Panc1 (cell line): Measurements from ENCODE around the gene CD320. TPM values are rescaled to one million over a fixed set of nuclear protein-coding genes. Genes with fewer than 3 reads are reported as not detected.

Experiments used
- ATAC-seq: fragments of 200-7000 bp; cut with Tn5 transposase; 2 replicates; pipeline ENCODE4 v1.9.1; 2020; ENCODE audit warnings: mild to moderate bottlenecking, moderate library complexity
- BruUV-seq: library from RNA; stranded (reverse); fragments of 400-500 nt; replicated peaks from 2 replicates; lab custom pipeline; 2021; lab: Mats Ljungman, UMichigan
- CTCF ChIA-PET: fragments of 300-600 bp; sonication (Branson Sonifier 250); formaldehyde crosslinking; loops from one replicate; lab custom pipeline; 2022; ENCODE audit warnings: antibody characterized with exemption; lab: Charles Lee
- POLR2A ChIA-PET: fragments of 300-600 bp; sonication (Branson Sonifier 250); formaldehyde crosslinking; loops from one replicate; lab custom pipeline; 2022; ENCODE audit warnings: antibody characterized with exemption; lab: Charles Lee
- DNase-seq: peaks from one replicate; pipeline ENCODE4 v3.0.0-alpha.2; 2010; ENCODE audit warnings: low read depth, low spot score
- H3K27ac ChIP-seq: 2 replicates; pipeline ENCODE4 v1.5.1; 2011; ENCODE audit warnings: mild to moderate bottlenecking, low read length, inconsistent platforms
- H3K27me3 ChIP-seq: fragments of 200-500 bp; sonication (Bioruptor generic); 2 replicates; pipeline ENCODE4 v1.6.0; 2014; ENCODE audit warnings: low read length, inconsistent platforms; ENCODE audit not compliant: control insufficient read depth, insufficient read depth
- H3K36me3 ChIP-seq: fragments of 200-500 bp; sonication (Bioruptor generic); 2 replicates; pipeline ENCODE4 v1.5.1; 2014; ENCODE audit warnings: inconsistent platforms, mild to moderate bottlenecking, low read length, moderate library complexity; ENCODE audit not compliant: control insufficient read depth, insufficient read depth
- H3K4me1 ChIP-seq: 2 replicates; pipeline ENCODE4 v1.5.1; 2011; ENCODE audit warnings: inconsistent platforms, mild to moderate bottlenecking, low read length, moderate library complexity; ENCODE audit not compliant: control insufficient read depth, insufficient read depth
- H3K4me3 ChIP-seq, 2 experiments: 2 replicates each; pipeline ENCODE4 v1.5.1; 2011 to 2012; ENCODE audit warnings: low read depth in 2 of 2, low read length in 2 of 2, mild to moderate bottlenecking in 2 of 2, inconsistent platforms in 1 of 2, moderate library complexity in 1 of 2
- H3K9me3 ChIP-seq: fragments of 200-500 bp; sonication (Bioruptor generic); 2 replicates; pipeline ENCODE4 v1.5.1; 2014; ENCODE audit warnings: low read depth, mild to moderate bottlenecking, inconsistent platforms, low read length, moderate library complexity; ENCODE audit not compliant: control insufficient read depth, insufficient read depth
- CTCF ChIP-seq: fragments of 450-650 bp; IDR thresholded peaks from 2 replicates; pipeline ENCODE4 v1.5.1; 2017; ENCODE audit warnings: mild to moderate bottlenecking
- POLR2AphosphoS5 ChIP-seq: IDR thresholded peaks from 2 replicates; pipeline ENCODE4 v1.6.1; 2012; ENCODE audit warnings: mild to moderate bottlenecking, low read depth, low read length, moderate library complexity
- REST ChIP-seq, 2 experiments: IDR thresholded peaks; 2 replicates each; pipeline ENCODE4 v1.6.1; 2011 to 2012; ENCODE audit warnings: low read depth in 2 of 2, control low read depth in 1 of 2, low read length in 1 of 2, mild to moderate bottlenecking in 1 of 2, moderate library complexity in 1 of 2; ENCODE audit not compliant: insufficient read depth in 1 of 2
- SIN3A ChIP-seq: IDR thresholded peaks from 2 replicates; pipeline ENCODE4 v1.6.1; 2012; ENCODE audit warnings: low read depth, mild to moderate bottlenecking, low read length, moderate library complexity, borderline replicate concordance; ENCODE audit not compliant: insufficient read depth
- TCF7L2 ChIP-seq: IDR thresholded peaks from 2 replicates; pipeline ENCODE4 v1.6.1; 2011; ENCODE audit warnings: mild to moderate bottlenecking, low read depth, low read length, inconsistent platforms
- in situ Hi-C: cut with HindIII; loops from 2 replicates; pipeline ENCODE4 v1.10.0; 2016; ENCODE audit warnings: low sequenced_read_pairs, low pct_unique_long_range_greater_than_20kb
- intact Hi-C: fragments of 100-400 bp; cut with micrococcal nuclease; formaldehyde crosslinking; loops from one replicate; pipeline ENCODE4 v1.10.0; 2022; ENCODE audit not compliant: unreplicated experiment
- total RNA-seq: library from RNA; stranded (reverse); gene quantifications from one replicate; pipeline ENCODE4 v1.2.1, GENCODE V29; 2021; ENCODE audit not compliant: unreplicated experiment

Gene CD320
- total RNA-seq, 1 experiment from 2014 or later: 120 TPM

- DNase-seq (no peak), ATAC-seq (no peak)
- no peak overlapping the region for H3K27ac ChIP-seq
- H3K27me3 ChIP-seq: no peaks in the 10 kb centered on the region; the same call in 1 of the 2 replicates
- no peaks in the 10 kb centered on the region for H3K36me3 ChIP-seq
- no peaks in the 10 kb centered on the region for H3K9me3 ChIP-seq
- no TSS peak for BruUV-seq
- ChIA-PET CTCF (no interaction called here), POLR2A (interaction anchor here (0.5 to 0.7 kb wide), 2 partner anchors 9 to 10 kb away, joined by 3 read pairs; no protein-coding TSS in a partner anchor)
- no peak for TF ChIP-seq POLR2AphosphoS5
- TF ChIP-seq SIN3A: no peak
- no peak for TF ChIP-seq TCF7L2
- TF ChIP-seq REST (IDR thresholded peaks at IDR 0.05; ENCODE audit: insufficient read depth in 1 of 2, low read depth in 2 of 2, low read length in 1 of 2): no peak
- no peak for TF ChIP-seq CTCF
- in situ Hi-C loops (no loop called here), intact Hi-C loops (no loop called here)
- H3K4me1 ChIP-seq: no peaks in the 10 kb centered on the region
- H3K4me3 ChIP-seq: no peak overlapping the region
These were observed 25.8 kb upstream of the CD320 start for GRCh38 chr19:8333767-8334457.

GRCh38 chr19:8332976-8333766, 25.0 kb upstream of the CD320 start:
- TF ChIP-seq SIN3A: no peak
- no peak for TF ChIP-seq POLR2AphosphoS5
- TF ChIP-seq TCF7L2: no peak
- no peak for TF ChIP-seq CTCF
- no peak for TF ChIP-seq REST (IDR thresholded peaks at IDR 0.05; ENCODE audit: insufficient read depth in 1 of 2, low read depth in 2 of 2, low read length in 1 of 2)
- H3K27ac ChIP-seq: no peak overlapping the region
- intact Hi-C loops (no loop called here), in situ Hi-C loops (no loop called here)
- POLR2A ChIA-PET: interaction anchor here (0.6 to 0.7 kb wide), 2 partner anchors 10 to 100 kb away, joined by 3 to 5 read pairs; no protein-coding TSS in a partner anchor
- H3K9me3 ChIP-seq: no peaks in the 10 kb centered on the region
- ATAC-seq (no peak), DNase-seq (no peak)
- no TSS peak for BruUV-seq
- H3K4me1 ChIP-seq: no peaks in the 10 kb centered on the region
- CTCF ChIA-PET: no interaction called here
- H3K36me3 ChIP-seq: no peaks in the 10 kb centered on the region
- no peak overlapping the region for H3K4me3 ChIP-seq
- no peaks in the 10 kb centered on the region; the same call in 1 of the 2 replicates for H3K27me3 ChIP-seq
